ENCODE measurements around the gene TUBA8.

GRCh38 chr22:18109410-18110193 is 1.0 kb upstream of the TUBA8 start:
- no peak for TF ChIP-seq POLR2A (IDR thresholded peaks at IDR 0.05)
- no peak for TF ChIP-seq CTCF (IDR thresholded peaks at IDR 0.05)

All from testis (tissue), 2 donors.